Measurements from ENCODE around the gene NME4.

NME4 gene

GRCh38 chr16:440627-441026 lies 43.6 kb downstream of the NME4 start:
- peak; percentile 42 for DNase-seq

GRCh38 chr16:441447-441846 lies 44.4 kb downstream of the NME4 start:
- no peak for DNase-seq

GRCh38 chr16:442976-443375 lies 46.0 kb downstream of the NME4 start:
- no peak for DNase-seq

GRCh38 chr16:444027-444426 lies 47.0 kb downstream of the NME4 start:
- no peak for DNase-seq

DNA sequence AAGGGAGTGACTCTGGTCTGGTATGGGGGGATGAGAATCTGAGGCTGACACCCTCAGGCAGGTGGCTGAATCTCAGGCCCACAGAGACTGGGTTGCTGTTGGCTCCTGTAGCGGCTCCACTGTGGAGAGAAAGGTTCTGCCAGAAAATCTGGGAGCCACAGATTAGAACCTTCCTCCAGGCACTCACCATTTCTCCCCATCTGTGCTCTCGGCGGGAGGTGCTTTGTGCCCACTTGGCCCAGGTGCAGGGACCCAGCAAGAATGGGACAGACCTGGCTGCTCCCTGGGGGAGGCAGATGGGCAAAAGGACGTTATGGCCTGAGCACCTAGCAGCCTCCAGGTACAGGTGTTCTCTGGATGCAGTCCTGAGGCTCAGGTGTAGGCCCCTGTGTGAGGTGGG lies 48.6 kb downstream of the NME4 start:
- no peak for DNase-seq

Measured in left hindlimb (tissue), 1 donor.